ENCODE results near the gene C11orf65. TPM values are rescaled to one million over a fixed set of nuclear protein-coding genes. Genes with fewer than 3 reads are reported as not detected.

Gene C11orf65
- total RNA-seq, 2 experiments from 2014 or later: 3.4 to 3.6 TPM

- peak; percentile 33 for ATAC-seq
- no peaks in the 10 kb centered on the region for H3K9me3 Mint-ChIP-seq (ENCODE audit: low read depth)
- POLR2A ChIA-PET: no interaction called here
- CTCF ChIA-PET: no interaction called here
- peak overlapping the region; percentile 7 for H3K27ac Mint-ChIP-seq
- no peaks in the 10 kb centered on the region for H3K27me3 Mint-ChIP-seq
- intact Hi-C loops (cut with DNase I, micrococcal nuclease): no loop called here
- H3K4me3 Mint-ChIP-seq: no peak overlapping the region
- H3K36me3 Mint-ChIP-seq (ENCODE audit: low read depth): peaks cover 24% of the 10 kb centered on the region
- H3K4me1 Mint-ChIP-seq: no peaks in the 10 kb centered on the region
- DNase-seq: no peak
These were observed 115.9 kb downstream of the C11orf65 start for GRCh38 chr11:108351468-108351867.

- intact Hi-C loops (cut with DNase I, micrococcal nuclease): no loop called here
- H3K4me1 Mint-ChIP-seq: peaks cover 22% of the 10 kb centered on the region
- POLR2A ChIA-PET: no interaction called here
- no peaks in the 10 kb centered on the region for H3K27me3 Mint-ChIP-seq
- DNase-seq: no peak
- no peaks in the 10 kb centered on the region for H3K9me3 Mint-ChIP-seq (ENCODE audit: low read depth)
- H3K36me3 Mint-ChIP-seq (ENCODE audit: low read depth): peaks cover 11% of the 10 kb centered on the region
- CTCF ChIA-PET: no interaction called here
- H3K27ac Mint-ChIP-seq: no peak overlapping the region
- H3K4me3 Mint-ChIP-seq: no peak overlapping the region
- ATAC-seq: no peak
These were observed 120.9 kb downstream of the C11orf65 start for GRCh38 chr11:108346451-108346850.

- Mint-ChIP-seq H3K4me3 (no peak overlapping the region), H3K27me3 (no peaks in the 10 kb centered on the region), H3K27ac (no peak overlapping the region), H3K36me3 (ENCODE audit: low read depth) (peaks cover 11% of the 10 kb centered on the region), H3K4me1 (peaks cover 26% of the 10 kb centered on the region), H3K9me3 (ENCODE audit: low read depth) (no peaks in the 10 kb centered on the region)
- intact Hi-C loops (cut with DNase I, micrococcal nuclease): no loop called here
- no peak for ATAC-seq
- CTCF ChIA-PET: no interaction called here
- DNase-seq: no peak
- POLR2A ChIA-PET: no interaction called here
These were observed 121.6 kb downstream of the C11orf65 start for GRCh38 chr11:108345767-108346166.

GRCh38 chr11:108343714-108344113 is 123.6 kb downstream of the C11orf65 start:
- Mint-ChIP-seq H3K9me3 (ENCODE audit: low read depth) (no peaks in the 10 kb centered on the region), H3K4me1 (peaks cover 41% of the 10 kb centered on the region), H3K27ac (no peak overlapping the region), H3K27me3 (no peaks in the 10 kb centered on the region), H3K4me3 (no peak overlapping the region), H3K36me3 (ENCODE audit: low read depth) (peaks cover 9% of the 10 kb centered on the region)
- CTCF ChIA-PET: no interaction called here
- intact Hi-C loops (cut with DNase I, micrococcal nuclease): loop anchor here in 1 of 2 experiments (5.0 kb wide), 1 partner anchor 304 kb away; no protein-coding TSS in a partner anchor
- ATAC-seq (no peak), DNase-seq (no peak)
- POLR2A ChIA-PET: no interaction called here

- CTCF ChIA-PET: interaction anchor here (0.5 kb wide), 1 partner anchor 330 kb away, joined by 3 read pairs; no protein-coding TSS in a partner anchor
- Mint-ChIP-seq H3K36me3 (ENCODE audit: low read depth) (peaks cover 8% of the 10 kb centered on the region), H3K27me3 (no peaks in the 10 kb centered on the region), H3K4me3 (no peak overlapping the region), H3K4me1 (peaks cover 47% of the 10 kb centered on the region), H3K27ac (no peak overlapping the region), H3K9me3 (ENCODE audit: low read depth) (no peaks in the 10 kb centered on the region)
- intact Hi-C loops (cut with DNase I, micrococcal nuclease): loop anchor here in 1 of 2 experiments (5.0 kb wide), 1 partner anchor 306 kb away; no protein-coding TSS in a partner anchor
- POLR2A ChIA-PET: no interaction called here
- ATAC-seq (no peak), DNase-seq (no peak)
These were observed 125.7 kb downstream of the C11orf65 start for GRCh38 chr11:108341654-108342053.

GRCh38 chr11:108340973-108341372 is 126.4 kb downstream of the C11orf65 start:
- ChIA-PET CTCF (interaction anchor here (0.6 kb wide), 1 partner anchor 143 kb away, joined by 3 read pairs; no protein-coding TSS in a partner anchor), POLR2A (no interaction called here)
- Mint-ChIP-seq H3K27ac (no peak overlapping the region), H3K4me3 (no peak overlapping the region), H3K4me1 (peaks cover 47% of the 10 kb centered on the region), H3K36me3 (ENCODE audit: low read depth) (peaks cover 9% of the 10 kb centered on the region), H3K27me3 (no peaks in the 10 kb centered on the region), H3K9me3 (ENCODE audit: low read depth) (no peaks in the 10 kb centered on the region)
- peak; percentile 75 for ATAC-seq
- DNase-seq: no peak
- intact Hi-C loops (cut with DNase I, micrococcal nuclease): loop anchor here in 1 of 2 experiments (5.0 kb wide), 1 partner anchor 306 kb away; no protein-coding TSS in a partner anchor

GRCh38 chr11:108338750-108339149 is 128.6 kb downstream of the C11orf65 start:
- Mint-ChIP-seq H3K9me3 (ENCODE audit: low read depth) (no peaks in the 10 kb centered on the region), H3K4me1 (peaks cover 31% of the 10 kb centered on the region), H3K27ac (no peak overlapping the region), H3K27me3 (no peaks in the 10 kb centered on the region), H3K36me3 (ENCODE audit: low read depth) (peaks cover 8% of the 10 kb centered on the region), H3K4me3 (no peak overlapping the region)
- CTCF ChIA-PET: interaction anchor here (0.5 to 1.0 kb wide), 5 partner anchors 10 to 309 kb away, joined by 3 to 4 read pairs (median 3); no protein-coding TSS in a partner anchor
- intact Hi-C loops (cut with DNase I, micrococcal nuclease): no loop called here
- ATAC-seq (no peak), DNase-seq (no peak)
- POLR2A ChIA-PET: no interaction called here

GRCh38 chr11:108333403-108333899 is 133.9 kb downstream of the C11orf65 start:
- ATAC-seq (no peak), DNase-seq (no peak)
- H3K36me3 Mint-ChIP-seq (ENCODE audit: low read depth): peaks cover 20% of the 10 kb centered on the region
- H3K4me1 Mint-ChIP-seq: peaks cover 5% of the 10 kb centered on the region
- no peaks in the 10 kb centered on the region for H3K27me3 Mint-ChIP-seq
- ChIA-PET POLR2A (no interaction called here), CTCF (interaction anchor here (0.6 to 1.1 kb wide), 2 partner anchors 45 to 110 kb away, joined by 3 read pairs; no protein-coding TSS in a partner anchor)
- H3K4me3 Mint-ChIP-seq: no peak overlapping the region
- H3K9me3 Mint-ChIP-seq (ENCODE audit: low read depth): no peaks in the 10 kb centered on the region
- intact Hi-C loops (cut with DNase I, micrococcal nuclease): no loop called here
- H3K27ac Mint-ChIP-seq: no peak overlapping the region

Other genes with a start within 250 kb of the C11orf65 start
- 10 to 100 TPM; 28.4 to 45.2 TPM for gene NPAT, start 244.9 kb downstream of the C11orf65 start, total RNA-seq
- gene ATM, start 244.5 kb downstream of the C11orf65 start, total RNA-seq: 10 to 100 TPM; 32.8 to 36.1 TPM
- gene POGLUT3, start 30.9 kb upstream of the C11orf65 start, total RNA-seq: 1 to 10 TPM; 3.5 to 4.7 TPM
- 1 to 10 TPM; 2.0 to 2.4 TPM for gene EXPH5, start 126.2 kb upstream of the C11orf65 start, total RNA-seq
- gene DDX10, start 197.5 kb upstream of the C11orf65 start, total RNA-seq: 10 to 100 TPM; 45.8 to 50.9 TPM

Measured in activated CD4-positive, alpha-beta T cell treated with anti-CD3 and anti-CD28 coated beads for 36 hours (primary cell).